Lower leg skin (tissue), 4 donors: ENCODE data around the gene C1orf21. TPM values are rescaled to one million over a fixed set of nuclear protein-coding genes. Genes with fewer than 3 reads are reported as not detected.

ENCODE experiments used
- DNase-seq, 2 donors: peaks; one replicate each; pipeline ENCODE4 v3.0.0-alpha.2; 2019; ENCODE audit warnings: low spot score in 2 of 2
- H3K4me3 ChIP-seq: fragments of 200-600 bp; sonication (generic); 2 replicates; pipeline ENCODE4 v1.5.1; 2017; ENCODE audit warnings: mild to moderate bottlenecking, low read depth; ENCODE audit not compliant: poor library complexity, severe bottlenecking
- CTCF ChIP-seq, 3 donors: fragments of 450-650 bp; IDR thresholded peaks; one replicate each; pipeline ENCODE4 v1.5.1; 2016; ENCODE audit warnings: antibody characterized with exemption in 3 of 3, mild to moderate bottlenecking in 3 of 3, moderate library complexity in 2 of 3
- POLR2A ChIP-seq, 2 donors: fragments of 450-650 bp; IDR thresholded peaks; one replicate each; pipeline ENCODE4 v1.6.1; 2016 to 2017; ENCODE audit warnings: antibody characterized with exemption in 2 of 2, mild to moderate bottlenecking in 1 of 2, moderate library complexity in 1 of 2
- WGBS, 2 donors: methylation state at CpG; one replicate each; pipeline ENCODE4 v1.1.5; 2018; 5-methylcytosine and 5-hydroxymethylcytosine counted together
- intact Hi-C: fragments of 100-400 bp; cut with DNase I; formaldehyde crosslinking; loops from one replicate; pipeline ENCODE4 v1.15.0; 2023; ENCODE audit warnings: low total_unique reads
- total RNA-seq, 4 donors: library from RNA; depleted of rRNA; stranded (reverse); fragments of >200 nt; gene quantifications; one replicate each; pipeline ENCODE4 v1.1.0, GENCODE V29; 2016

Gene C1orf21
- total RNA-seq, 4 donors from 2014 or later = 37.6 to 79.4 (median 56.2) TPM

GRCh38 chr1:184473176-184473966, 86.5 kb downstream of the C1orf21 start:
- TF ChIP-seq POLR2A (IDR thresholded peaks at IDR 0.05) (no peak), CTCF (IDR thresholded peaks at IDR 0.05) (no peak)
- H3K4me3 ChIP-seq = no peak overlapping the region
- intact Hi-C loops = no loop called here
- no peak for DNase-seq
- WGBS, 2 donors = 49 to 64% methylated on average over 9 of the region's 9 CpGs

- DNase-seq = no peak
- intact Hi-C loops = no loop called here
- WGBS, 2 donors = 84 to 90% methylated on average over 2 of the region's 2 CpGs
Observed at GRCh38 chr1:184476187-184476586, 89.4 kb downstream of the C1orf21 start.

GRCh38 chr1:184479435-184480167, 92.8 kb downstream of the C1orf21 start:
- DNase-seq = no peak
- no peak for TF ChIP-seq CTCF (IDR thresholded peaks at IDR 0.05)
- TF ChIP-seq POLR2A (IDR thresholded peaks at IDR 0.05) = no peak
- 95% methylated on average over 14 of the region's 14 CpGs for WGBS, 2 donors
- no peak overlapping the region for H3K4me3 ChIP-seq
- intact Hi-C loops = no loop called here

More at GRCh38 chr1:184476187-184476586, 89.4 kb downstream of the C1orf21 start:
- no peak for TF ChIP-seq POLR2A (IDR thresholded peaks at IDR 0.05)
- TF ChIP-seq CTCF (IDR thresholded peaks at IDR 0.05) = no peak
- H3K4me3 ChIP-seq = no peak overlapping the region

- H3K4me3 ChIP-seq = no peak overlapping the region
- WGBS, 2 donors = 91 to 93% methylated on average over 5 of the region's 5 CpGs
- intact Hi-C loops = no loop called here
- no peak for DNase-seq
- TF ChIP-seq POLR2A (IDR thresholded peaks at IDR 0.05) (no peak), CTCF (IDR thresholded peaks at IDR 0.05) (no peak)
Observed at GRCh38 chr1:184480736-184481135, 93.9 kb downstream of the C1orf21 start.

- 53 to 66% methylated on average over 5 of the region's 5 CpGs for WGBS, 2 donors
- H3K4me3 ChIP-seq = no peak overlapping the region
- intact Hi-C loops = no loop called here
- TF ChIP-seq POLR2A (IDR thresholded peaks at IDR 0.05) (no peak), CTCF (IDR thresholded peaks at IDR 0.05) (no peak)
- peak; percentile 53 to 86 for DNase-seq
Observed at GRCh38 chr1:184482136-184482535, 95.3 kb downstream of the C1orf21 start.
